ENCODE measurements around the gene EPAS1. TPM values are rescaled to one million over a fixed set of nuclear protein-coding genes. Genes with fewer than 3 reads are reported as not detected.

EPAS1 gene
- total and polyA plus RNA-seq, 2 of the 8 experiments (the other 6 are each of a cell fraction or from before 2014, with no cell fraction given): 2.0 to 4.9 TPM

DNA sequence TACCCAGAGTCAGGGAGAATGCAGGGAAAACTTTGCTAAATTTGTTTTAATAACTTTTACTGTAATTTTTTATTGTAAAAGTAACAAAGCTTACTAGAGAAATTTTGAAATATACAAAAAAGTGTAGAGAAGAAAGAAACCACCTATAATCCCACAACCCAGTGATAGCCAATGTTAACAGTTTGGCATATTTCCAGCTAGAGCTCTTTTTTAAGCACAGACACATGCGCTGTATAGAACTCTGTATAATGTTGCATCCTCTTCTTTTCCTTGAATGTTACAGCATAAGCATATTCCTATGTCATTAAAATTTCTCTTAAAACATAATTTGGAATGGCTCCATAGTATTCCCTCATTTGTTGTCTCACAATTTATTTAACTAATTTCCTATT lies 37.4 kb upstream of the EPAS1 start:
- Histone ChIP-seq H3K23me2 (ENCODE audit: low read depth, low read length) (no peaks in the 10 kb centered on the region; the same call in 1 of the 2 replicates), H3K4me2 (ENCODE audit: insufficient read depth in 1 of 2, low read depth in 2 of 2, low read length in 2 of 2) (no peak overlapping the region), H3K27ac (ENCODE audit: low read depth, low read length) (no peak overlapping the region), H2BK120ac (replicated peaks; ENCODE audit: low read depth, low read length) (no peak overlapping the region), H2BK5ac (ENCODE audit: low read depth, low read length) (no peak overlapping the region), H2AK5ac (ENCODE audit: low read depth, low read length) (no peak overlapping the region), H2BK12ac (ENCODE audit: low read depth, low read length) (no peak overlapping the region), H2BK15ac (ENCODE audit: low read length) (no peak overlapping the region), H3K4me3 (ENCODE audit: extremely low read depth in 1 of 4, insufficient read depth in 2 of 4, low read depth in 3 of 4, low read length in 4 of 4) (no peak overlapping the region), H3K4ac (replicated peaks; ENCODE audit: insufficient read length, low read depth, low read length) (no peak overlapping the region), H3K36me3 (ENCODE audit: control insufficient read depth in 2 of 4, insufficient read depth in 4 of 4, low read length in 3 of 4) (no peaks in the 10 kb centered on the region), H3K14ac (ENCODE audit: insufficient read length) (no peak overlapping the region), H4K91ac (replicated peaks; ENCODE audit: insufficient read length, low read length) (no peak overlapping the region), H3K23ac (ENCODE audit: insufficient read length) (no peak overlapping the region), H2AFZ (ENCODE audit: low read length) (no peak overlapping the region), H4K8ac (ENCODE audit: extremely low read depth, insufficient read depth, low read length) (no peak overlapping the region), H3K79me1 (ENCODE audit: low read depth, low read length) (no peaks in the 10 kb centered on the region), H4K20me1 (replicated peaks in 1 of 2; ENCODE audit: control insufficient read depth in 1 of 2, insufficient read depth in 2 of 2, low read length in 2 of 2) (no peaks in the 10 kb centered on the region), H3K4me1 (replicated peaks in 1 of 4; ENCODE audit: control insufficient read depth in 3 of 4, insufficient read depth in 4 of 4, low read length in 3 of 4) (no peaks in the 10 kb centered on the region), H4K5ac (ENCODE audit: insufficient read length, low read depth, low read length) (no peak overlapping the region), H3K56ac (replicated peaks; ENCODE audit: insufficient read length, low read depth, low read length) (no peak overlapping the region), H3K79me2 (ENCODE audit: control insufficient read depth in 1 of 2, insufficient read depth in 2 of 2, low read length in 2 of 2) (no peaks in the 10 kb centered on the region), H2BK20ac (ENCODE audit: low read length) (no peak overlapping the region), H3K9ac (replicated peaks in 1 of 4; ENCODE audit: extremely low read depth in 1 of 4, low read depth in 3 of 4, low read length in 3 of 4) (no peak overlapping the region), H3K27me3 (replicated peaks in 1 of 4; ENCODE audit: control insufficient read depth in 3 of 4, extremely low read depth in 1 of 4, insufficient read depth in 3 of 4, low read length in 3 of 4) (no peaks in the 10 kb centered on the region; a peak in 1 of 7 replicates), H3K9me3 (ENCODE audit: insufficient read depth in 2 of 2, low read depth in 1 of 2, low read length in 1 of 2) (no peaks in the 10 kb centered on the region), H3K18ac (ENCODE audit: extremely low read depth, low read length) (no peak overlapping the region)
- DNase-seq (ENCODE audit: low read depth in 1 of 2, low spot score in 2 of 2): no peak
- ChIA-PET POLR2A (ENCODE audit: partially characterized antibody) (no interaction called here), CTCF (ENCODE audit: partially characterized antibody) (interaction anchor here (0.6 to 1.4 kb wide), 4 partner anchors 9 to 163 kb away, joined by 3 read pairs; no protein-coding TSS in a partner anchor)
- FAIRE-seq: no peak
- 85% methylated on average over 1 of the region's 1 CpG; no CpG with 5 or more reads in 1 of the 2 experiments for WGBS, 2 experiments (ENCODE audit: extremely low coverage in 1 of 2, insufficient coverage in 1 of 2, insufficient read length in 1 of 2, insufficient replicate concordance in 2 of 2, low coverage in 1 of 2, low lambda C conversion rate in 2 of 2, missing lambda C conversion rate in 1 of 2)
- TF ChIP-seq NRF1 (IDR thresholded peaks at IDR 0.05; ENCODE audit: low read depth, low read length) (no peak), RBBP5 (IDR thresholded peaks at IDR 0.05; ENCODE audit: borderline replicate concordance, low read depth, low read length) (no peak), CTBP2 (IDR thresholded peaks at IDR 0.05; ENCODE audit: borderline replicate concordance, insufficient read depth, insufficient read length, low read length) (no peak), CREB1 (IDR thresholded peaks at IDR 0.05) (no peak), SAP30 (IDR thresholded peaks at IDR 0.05; ENCODE audit: insufficient read depth, insufficient replicate concordance, low read length) (no peak), BACH1 (IDR thresholded peaks at IDR 0.05; ENCODE audit: low read length) (no peak), CHD2 (IDR thresholded peaks at IDR 0.05; ENCODE audit: low read length) (no peak)
- TF ChIP-seq, protein P1, sequence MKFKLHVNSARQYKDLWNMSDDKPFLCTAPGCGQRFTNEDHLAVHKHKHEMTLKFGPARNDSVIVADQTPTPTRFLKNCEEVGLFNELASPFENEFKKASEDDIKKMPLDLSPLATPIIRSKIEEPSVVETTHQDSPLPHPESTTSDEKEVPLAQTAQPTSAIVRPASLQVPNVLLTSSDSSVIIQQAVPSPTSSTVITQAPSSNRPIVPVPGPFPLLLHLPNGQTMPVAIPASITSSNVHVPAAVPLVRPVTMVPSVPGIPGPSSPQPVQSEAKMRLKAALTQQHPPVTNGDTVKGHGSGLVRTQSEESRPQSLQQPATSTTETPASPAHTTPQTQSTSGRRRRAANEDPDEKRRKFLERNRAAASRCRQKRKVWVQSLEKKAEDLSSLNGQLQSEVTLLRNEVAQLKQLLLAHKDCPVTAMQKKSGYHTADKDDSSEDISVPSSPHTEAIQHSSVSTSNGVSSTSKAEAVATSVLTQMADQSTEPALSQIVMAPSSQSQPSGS (IDR thresholded peaks at IDR 0.05; ENCODE audit: low read length): no peak
- TF ChIP-seq, protein P2, sequence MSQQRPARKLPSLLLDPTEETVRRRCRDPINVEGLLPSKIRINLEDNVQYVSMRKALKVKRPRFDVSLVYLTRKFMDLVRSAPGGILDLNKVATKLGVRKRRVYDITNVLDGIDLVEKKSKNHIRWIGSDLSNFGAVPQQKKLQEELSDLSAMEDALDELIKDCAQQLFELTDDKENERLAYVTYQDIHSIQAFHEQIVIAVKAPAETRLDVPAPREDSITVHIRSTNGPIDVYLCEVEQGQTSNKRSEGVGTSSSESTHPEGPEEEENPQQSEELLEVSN (IDR thresholded peaks at IDR 0.05): no peak
